HG03280 (cell line): ENCODE results near the gene C5orf22.
"Not testable (repeated sequence)": the region's sequence is repeated elsewhere in the genome, so short reads cannot be mapped to it uniquely, and the experiment has no call there.

Experiments used
- ATAC-seq: cut with Tn5 transposase; IDR thresholded peaks from one replicate; pipeline ENCODE4 v1.9.1; 2021; ENCODE audit warnings: mild to moderate bottlenecking, moderate library complexity; ENCODE audit not compliant: unreplicated experiment

Gene C5orf22

GRCh38 chr5:31531888-31532547 is at the start of gene C5orf22, which contains the start of gene DROSHA:
Gene C5orf22, plus strand, starts transcription at chr5:31532301. Its CDS starts 92 bp downstream, at chr5:31532393.
Gene DROSHA, minus strand, starts transcription at chr5:31532093. Its CDS starts 3,034 bp downstream, at chr5:31529059.
- ATAC-seq, result peak; percentile 96

GRCh38 chr5:31485376-31486207 is 46.5 kb upstream of the C5orf22 start:
- ATAC-seq, result no peak

DNA sequence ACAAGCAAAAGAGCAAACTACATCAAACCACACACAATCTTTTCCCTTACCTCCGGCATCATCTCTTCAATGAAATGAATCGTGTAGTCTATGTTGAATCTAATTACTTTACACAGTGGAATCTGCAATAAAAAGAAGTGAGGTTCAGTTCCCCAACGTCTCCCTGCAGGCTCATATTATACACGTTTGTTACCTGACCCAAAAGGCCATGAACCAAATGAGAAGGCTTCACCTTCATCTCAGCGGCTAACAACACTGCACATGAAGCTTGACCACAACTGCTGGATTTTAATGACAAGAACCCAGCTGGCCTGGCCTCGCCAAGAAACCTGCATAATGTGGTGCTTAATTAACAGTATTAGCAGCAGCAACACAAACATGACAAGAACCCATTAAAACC is 45.7 kb upstream of the C5orf22 start:
- no peak for ATAC-seq

DNA sequence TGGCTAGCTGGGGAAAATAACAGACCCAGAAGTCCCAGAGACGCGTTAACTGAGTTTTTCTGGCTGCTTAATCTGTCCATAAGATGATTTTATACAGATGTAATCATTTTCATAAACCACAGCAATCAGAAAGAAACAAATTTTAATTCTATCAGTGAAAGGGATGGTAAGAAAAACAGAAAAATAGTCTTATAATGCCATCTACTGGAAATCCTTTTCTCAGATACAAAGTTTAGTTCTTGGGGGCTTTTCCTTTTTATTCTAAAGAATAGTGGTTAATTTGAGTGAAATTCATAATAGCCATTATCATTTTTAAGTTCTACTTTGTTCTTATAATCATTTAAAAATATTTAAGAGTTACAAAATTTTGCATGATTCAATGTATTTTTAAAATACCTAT is 44.6 kb upstream of the C5orf22 start:
- ATAC-seq, result no peak

- no peak for ATAC-seq
These were observed 39.2 kb upstream of the C5orf22 start for GRCh38 chr5:31492869-31493268.

GRCh38 chr5:31495336-31495735 is 36.8 kb upstream of the C5orf22 start:
- ATAC-seq, result no peak

GRCh38 chr5:31496301-31496700 is 35.8 kb upstream of the C5orf22 start:
- ATAC-seq, result no peak

- ATAC-seq, result no peak
These were observed 35.2 kb upstream of the C5orf22 start for GRCh38 chr5:31496891-31497290.

- ATAC-seq, result no peak
These were observed 31.8 kb upstream of the C5orf22 start for GRCh38 chr5:31500256-31500655.

DNA sequence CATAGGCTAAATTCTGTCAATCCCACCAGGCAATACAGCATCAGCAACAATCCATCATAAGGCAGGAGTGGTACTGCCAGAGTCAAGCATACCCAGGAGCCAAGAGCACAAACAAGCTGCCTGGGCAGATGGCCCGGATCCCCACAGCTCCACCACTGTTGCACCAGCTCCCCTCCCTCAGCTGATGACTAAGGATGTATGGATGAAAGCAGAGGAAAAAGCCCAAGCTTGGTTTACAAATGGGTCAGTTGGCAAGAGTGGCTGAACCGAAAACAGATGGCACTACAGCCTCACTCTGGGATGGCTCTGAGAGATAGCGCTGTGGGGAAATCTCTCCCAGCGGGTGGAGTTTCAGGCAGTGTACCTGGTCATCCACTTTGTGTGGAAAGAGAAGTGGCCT is 29.6 kb upstream of the C5orf22 start:
- ATAC-seq, result no peak

DNA sequence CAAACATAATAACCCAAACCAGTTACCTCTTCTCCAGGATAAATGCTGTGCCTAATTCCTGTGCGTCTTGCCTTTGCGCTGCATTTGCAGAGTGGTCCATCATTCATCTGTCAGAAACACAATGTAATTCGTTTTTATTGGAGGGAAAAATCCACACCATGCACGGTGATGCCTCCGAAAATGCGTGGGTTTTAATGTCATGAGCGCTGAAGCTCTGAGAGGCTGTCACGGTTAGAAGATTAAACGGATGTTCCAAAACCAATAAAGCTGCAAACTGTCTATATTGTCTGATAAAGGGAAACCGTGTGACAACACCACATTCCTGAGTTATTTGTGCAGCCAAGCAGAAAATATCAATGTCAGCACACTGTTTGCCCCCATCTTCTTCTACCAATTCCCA is 27.6 kb upstream of the C5orf22 start:
- ATAC-seq, result no peak

DNA sequence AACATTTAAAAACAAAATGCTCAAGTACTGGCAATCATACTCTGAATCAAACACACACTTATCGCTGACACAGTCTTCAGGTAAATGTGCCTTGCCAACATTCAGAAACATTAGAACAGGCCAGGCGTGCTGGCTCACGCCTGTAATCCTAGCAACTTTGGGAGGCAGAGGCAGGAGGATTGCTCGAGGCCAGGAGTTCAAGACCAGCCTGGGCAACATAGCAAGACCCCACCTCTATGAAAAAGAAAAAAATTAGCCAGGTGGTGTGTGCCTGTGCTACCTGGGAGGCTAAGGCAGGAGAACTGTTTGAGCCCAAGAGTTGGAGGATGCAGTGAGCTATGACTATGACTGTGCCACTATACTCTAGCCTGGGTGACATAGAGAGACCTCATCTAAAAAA is 20.8 kb upstream of the C5orf22 start:
- no peak for ATAC-seq

- no peak for ATAC-seq
These were observed 15.3 kb upstream of the C5orf22 start for GRCh38 chr5:31516802-31517201.

DNA sequence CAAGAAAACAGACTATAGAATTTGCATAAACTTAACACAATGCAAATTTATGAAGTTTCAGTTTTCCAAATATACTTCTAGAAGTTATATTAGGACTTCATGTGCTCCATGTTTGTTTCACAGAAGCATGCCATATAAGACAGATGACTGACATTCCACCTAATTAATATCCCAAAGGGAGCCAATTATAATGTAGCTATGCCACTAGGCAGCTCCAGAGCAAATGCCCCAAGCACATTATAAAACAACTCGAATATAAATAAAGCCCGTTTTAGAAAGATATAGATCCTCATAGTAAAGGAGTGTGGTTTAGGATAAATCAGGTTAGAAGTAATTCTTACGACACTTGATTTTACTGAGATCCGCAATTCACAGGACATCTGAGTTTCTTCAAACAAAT is 9.1 kb upstream of the C5orf22 start:
- ATAC-seq, result no peak

GRCh38 chr5:31530541-31531265 is 1.4 kb upstream of the C5orf22 start:
- ATAC-seq, result no peak

- ATAC-seq, result peak; percentile 41
These were observed 586 bp upstream of the C5orf22 start for GRCh38 chr5:31531543-31531887.

- no peak for ATAC-seq
These were observed 2.5 kb downstream of the C5orf22 start for GRCh38 chr5:31534527-31535046.

DNA sequence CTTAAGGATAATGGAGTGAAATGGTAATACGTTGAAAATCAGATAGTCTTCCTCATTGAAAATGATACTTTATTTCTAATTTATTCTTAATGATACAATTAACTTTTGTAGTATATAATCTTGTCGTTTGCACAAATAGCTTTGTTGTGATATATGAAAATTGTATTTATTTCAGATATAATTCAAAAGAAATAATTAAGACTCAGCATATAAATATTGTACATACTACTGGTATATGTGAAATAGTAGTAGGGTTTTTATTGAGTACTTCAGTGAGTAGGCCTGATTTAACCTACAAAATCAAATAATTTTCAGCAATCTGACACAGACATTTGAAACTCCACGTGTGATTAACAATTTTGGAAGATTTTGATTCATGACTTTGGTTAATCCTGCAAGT is 4.8 kb downstream of the C5orf22 start:
- no peak for ATAC-seq

DNA sequence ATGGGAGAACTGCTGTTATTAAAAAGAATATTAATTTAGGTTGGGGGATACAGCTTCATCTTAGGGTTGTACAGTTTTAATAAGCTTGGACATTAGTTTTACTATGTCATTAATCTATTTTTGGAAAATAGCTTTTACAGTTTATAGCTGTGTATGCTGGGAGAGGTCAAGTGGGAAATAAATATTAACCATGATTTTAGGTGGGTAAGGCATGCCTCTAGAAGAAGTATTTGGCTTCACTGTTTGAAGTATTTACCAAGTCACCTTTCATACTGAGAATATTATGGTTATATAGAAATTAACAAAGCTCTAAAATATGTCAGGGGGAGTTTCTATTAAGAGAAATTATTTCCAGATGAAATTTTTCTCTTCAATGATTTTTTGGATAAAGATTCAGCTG is 5.2 kb downstream of the C5orf22 start:
- no peak for ATAC-seq

DNA sequence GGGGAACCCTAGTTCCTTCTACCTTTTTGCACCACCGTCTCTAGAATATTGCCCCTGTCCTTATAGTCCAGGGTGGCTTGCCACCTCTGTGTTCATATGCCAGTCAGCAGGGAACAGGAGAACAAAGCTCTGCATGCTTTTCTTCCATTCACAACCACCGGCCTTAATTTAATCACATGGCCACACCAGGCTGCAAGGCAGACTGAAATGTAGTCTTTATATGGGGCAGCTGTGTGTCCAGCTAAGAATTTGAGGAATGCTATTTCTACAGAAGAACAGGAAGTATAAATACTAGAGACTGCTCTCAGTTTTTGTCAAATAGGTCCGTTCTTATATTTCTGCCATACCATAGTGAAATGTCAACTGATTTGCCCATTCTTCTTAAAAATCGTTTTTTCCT is 5.8 kb downstream of the C5orf22 start:
- ATAC-seq, result no peak

DNA sequence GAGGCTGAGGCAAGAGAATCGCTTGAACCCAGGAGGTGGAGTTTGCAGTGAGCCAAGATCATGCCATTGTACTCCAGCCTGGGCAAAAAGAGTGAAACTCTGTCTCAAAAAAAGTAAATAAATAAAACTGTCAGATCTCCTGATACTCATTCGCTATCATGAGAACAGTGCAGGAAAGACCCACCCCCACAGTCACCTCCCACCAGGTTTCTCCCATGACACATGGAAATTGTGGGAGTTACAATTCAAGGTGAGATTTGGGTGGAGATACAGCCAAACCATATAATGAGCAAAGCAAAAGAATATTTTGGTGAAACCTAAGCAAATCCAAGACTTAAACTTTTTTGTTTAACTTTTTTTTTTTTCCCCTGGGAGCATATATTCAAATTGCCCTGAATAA is 17.0 kb downstream of the C5orf22 start:
- ATAC-seq, result not testable (repeated sequence)
